GM20000 (cell line): ENCODE data around the gene UNC45B.
"Not testable (repeated sequence)": the region's sequence is repeated elsewhere in the genome, so short reads cannot be mapped to it uniquely, and the experiment has no call there.

Source experiments
- DNase-seq: peaks from one replicate; pipeline ENCODE4 v3.0.0; 2012; ENCODE audit warnings: low spot score
- CTCF ChIP-seq: IDR thresholded peaks from 2 replicates; pipeline ENCODE4 v1.5.1; 2012; ENCODE audit warnings: mild to moderate bottlenecking, control low read depth; ENCODE audit errors: extremely low read depth, missing control alignments

UNC45B gene

GRCh38 chr17:35174835-35175334, 27.3 kb downstream of the UNC45B start:
- DNase-seq = no peak
- no peak for TF ChIP-seq CTCF

GRCh38 chr17:35175638-35176415, 28.2 kb downstream of the UNC45B start:
- no peak for DNase-seq

DNA sequence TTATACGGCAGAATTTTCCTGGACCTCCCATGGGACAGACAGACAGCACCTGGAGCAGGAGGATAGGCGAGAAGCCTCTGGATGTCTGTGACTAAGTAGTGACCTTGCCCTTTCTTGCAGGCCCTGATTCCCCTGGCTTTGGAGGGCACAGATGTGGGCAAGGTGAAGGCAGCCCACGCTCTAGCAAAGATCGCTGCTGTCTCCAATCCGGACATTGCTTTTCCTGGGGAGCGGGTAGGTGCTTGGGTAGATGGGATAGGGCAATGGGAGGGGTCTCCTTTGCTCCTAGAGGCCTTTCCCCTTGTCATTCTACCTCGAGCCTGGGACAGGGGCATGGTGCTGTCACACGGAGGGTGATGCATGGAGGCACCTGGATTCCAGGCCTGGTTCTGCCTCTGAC, 29.3 kb downstream of the UNC45B start:
- no peak for TF ChIP-seq CTCF
- no peak for DNase-seq

More at GRCh38 chr17:35175638-35176415, 28.2 kb downstream of the UNC45B start:
- TF ChIP-seq CTCF = no peak

- not testable (repeated sequence) for DNase-seq
Observed at GRCh38 chr17:35179379-35179778, 31.8 kb downstream of the UNC45B start.

- no peak for TF ChIP-seq CTCF
- DNase-seq = no peak
Observed at GRCh38 chr17:35183332-35183731, 35.7 kb downstream of the UNC45B start.

- no peak for DNase-seq
- TF ChIP-seq CTCF = no peak
Observed at GRCh38 chr17:35184274-35184673, 36.7 kb downstream of the UNC45B start.

GRCh38 chr17:35185849-35186248, 38.2 kb downstream of the UNC45B start:
- peak; percentile 54 for DNase-seq
- no peak for TF ChIP-seq CTCF

GRCh38 chr17:35187481-35187880, 39.9 kb downstream of the UNC45B start:
- DNase-seq = no peak
- TF ChIP-seq CTCF = no peak
